ENCODE data around the gene PCK2. TPM values are rescaled to one million over a fixed set of nuclear protein-coding genes. Genes with fewer than 3 reads are reported as not detected.
A peak's percentile ranks its signal among the peaks of the same experiment; 100 is the strongest.

Gene PCK2
- total and polyA plus RNA-seq, 2 of the 8 experiments (the other 6 are each of a cell fraction or from before 2014, with no cell fraction given), result 81.9 to 115 TPM

DNA sequence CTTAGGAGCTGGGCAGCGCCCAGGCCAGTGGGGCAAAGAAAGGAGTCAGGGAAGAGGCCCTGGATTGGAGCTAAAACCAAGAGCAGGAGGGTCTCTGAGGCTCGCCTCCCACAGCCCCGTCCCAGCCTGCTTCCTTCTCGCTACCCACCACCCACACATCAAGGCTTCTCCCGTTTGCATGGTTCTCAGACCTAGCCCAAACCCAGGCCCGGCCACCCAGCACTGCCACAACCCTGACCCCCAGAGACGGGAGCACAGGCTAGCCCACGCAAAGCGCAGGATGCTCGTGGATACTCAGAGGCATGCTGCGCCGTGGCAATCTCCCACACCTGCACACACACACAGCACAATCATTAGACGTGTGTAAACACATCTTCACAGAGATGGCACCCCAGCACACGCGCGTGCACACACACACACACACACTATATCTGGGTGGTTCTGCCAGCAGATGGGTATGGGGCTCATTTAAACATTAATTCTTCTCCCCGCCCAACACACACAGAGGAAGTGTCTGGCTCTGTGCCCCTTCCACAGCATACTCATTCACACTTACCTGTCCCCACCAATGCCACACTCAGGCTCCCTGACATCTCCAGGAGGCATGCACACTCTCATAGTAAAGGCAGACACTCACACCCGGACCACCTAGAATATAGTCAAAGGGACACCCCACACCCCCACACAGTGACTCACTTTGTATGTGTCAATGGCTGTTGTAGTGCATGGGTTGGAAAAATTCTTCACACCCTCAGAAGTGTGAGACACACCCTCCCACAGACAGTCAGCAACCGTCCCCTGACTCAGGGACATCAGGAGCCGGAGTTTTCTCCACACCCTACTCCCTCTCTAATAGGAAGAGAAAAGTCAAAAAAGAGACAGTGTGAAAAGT, 41.2 kb upstream of the PCK2 start:
- peak overlapping the region in 3 of 4 experiments; percentile 56 to 82 (median 79); a peak in 5 of 8 replicates for H3K4me3 ChIP-seq (ENCODE audit: extremely low read depth in 1 of 4, insufficient read depth in 2 of 4, low read depth in 3 of 4, low read length in 4 of 4)
- peaks cover 2% of the 10 kb centered on the region in 2 experiments for H4K20me1 ChIP-seq (replicated peaks in 1 of 2; ENCODE audit: control insufficient read depth in 1 of 2, insufficient read depth in 2 of 2, low read length in 2 of 2)
- peak overlapping the region; percentile 89 to 99 for H3K4me2 ChIP-seq (ENCODE audit: insufficient read depth in 1 of 2, low read depth in 2 of 2, low read length in 2 of 2)
- no peaks in the 10 kb centered on the region for H3K79me2 ChIP-seq (ENCODE audit: control insufficient read depth in 1 of 2, insufficient read depth in 2 of 2, low read length in 2 of 2)
- no peaks in the 10 kb centered on the region; a peak in 1 of 7 replicates for H3K27me3 ChIP-seq (replicated peaks in 1 of 4; ENCODE audit: control insufficient read depth in 3 of 4, extremely low read depth in 1 of 4, insufficient read depth in 3 of 4, low read length in 3 of 4)
- no peak overlapping the region; the same call in 1 of the 2 replicates for H2AK5ac ChIP-seq (ENCODE audit: low read depth, low read length)
- no peak overlapping the region; the same call in 1 of the 2 replicates for H2BK5ac ChIP-seq (ENCODE audit: low read depth, low read length)
- no peak overlapping the region for H3K23ac ChIP-seq (ENCODE audit: insufficient read length)
- DNase-seq (ENCODE audit: low read depth in 1 of 2, low spot score in 2 of 2), result no peak
- H2BK120ac ChIP-seq (replicated peaks; ENCODE audit: low read depth, low read length), result no peak overlapping the region
- peaks cover 0 to 10% (median 5%) of the 10 kb centered on the region in 4 experiments; a peak in 5 of 7 replicates for H3K4me1 ChIP-seq (replicated peaks in 1 of 4; ENCODE audit: control insufficient read depth in 3 of 4, insufficient read depth in 4 of 4, low read length in 3 of 4)
- H2BK12ac ChIP-seq (ENCODE audit: low read depth, low read length), result no peak overlapping the region
- no peak overlapping the region for H3K14ac ChIP-seq (ENCODE audit: insufficient read length)
- WGBS, 2 experiments (ENCODE audit: extremely low coverage in 1 of 2, insufficient coverage in 1 of 2, insufficient read length in 1 of 2, insufficient replicate concordance in 2 of 2, low coverage in 1 of 2, low lambda C conversion rate in 2 of 2, missing lambda C conversion rate in 1 of 2), result 75% methylated on average over 19 of the region's 20 CpGs; no CpG with 5 or more reads in 1 of the 2 experiments
- no peak overlapping the region for H2BK15ac ChIP-seq (ENCODE audit: low read length)
- no peaks in the 10 kb centered on the region; a peak in 1 of 8 replicates for H3K36me3 ChIP-seq (ENCODE audit: control insufficient read depth in 2 of 4, insufficient read depth in 4 of 4, low read length in 3 of 4)
- H3K9ac ChIP-seq (replicated peaks in 1 of 4; ENCODE audit: extremely low read depth in 1 of 4, low read depth in 3 of 4, low read length in 3 of 4), result no peak overlapping the region
- H4K91ac ChIP-seq (replicated peaks; ENCODE audit: insufficient read length, low read length), result peak overlapping the region; percentile 29
- CTCF ChIA-PET (ENCODE audit: partially characterized antibody), result interaction anchor here (0.6 to 9.6 kb wide), 10 partner anchors 10 to 336 kb away, joined by 3 to 234 read pairs (median 4); partner anchors contain the start of gene PCK2
- H3K4ac ChIP-seq (replicated peaks; ENCODE audit: insufficient read length, low read depth, low read length), result peak overlapping the region; percentile 73
- no peak overlapping the region for H2BK20ac ChIP-seq (ENCODE audit: low read length)
- H4K5ac ChIP-seq (ENCODE audit: insufficient read length, low read depth, low read length), result peak overlapping the region; percentile 81
- H3K79me1 ChIP-seq (ENCODE audit: low read depth, low read length), result no peaks in the 10 kb centered on the region
- peak overlapping the region; percentile 51; the same call in 1 of the 2 replicates for H4K8ac ChIP-seq (ENCODE audit: extremely low read depth, insufficient read depth, low read length)
- peaks cover 9% of the 10 kb centered on the region for H3K23me2 ChIP-seq (ENCODE audit: low read depth, low read length)
- no peak overlapping the region for H3K56ac ChIP-seq (replicated peaks; ENCODE audit: insufficient read length, low read depth, low read length)
- FAIRE-seq, result no peak
- no peak overlapping the region; the same call in 1 of the 2 replicates for H3K18ac ChIP-seq (ENCODE audit: extremely low read depth, low read length)
- POLR2A ChIA-PET (ENCODE audit: partially characterized antibody), result interaction anchor here (0.6 to 8.0 kb wide), 13 partner anchors 8 to 474 kb away, joined by 3 to 57 read pairs (median 4); partner anchors contain the start of genes DCAF11, EMC9, JPH4 and NRL
- H3K9me3 ChIP-seq (ENCODE audit: insufficient read depth in 2 of 2, low read depth in 1 of 2, low read length in 1 of 2), result no peaks in the 10 kb centered on the region
- H3K27ac ChIP-seq (ENCODE audit: low read depth, low read length), result no peak overlapping the region
- no peak overlapping the region for H2AFZ ChIP-seq (ENCODE audit: low read length)
- TF ChIP-seq RNF2 (IDR thresholded peaks at IDR 0.05; ENCODE audit: borderline replicate concordance, low read depth, low read length, missing control alignments, poor library complexity, severe bottlenecking), result no peak
- TF ChIP-seq TBP (IDR thresholded peaks at IDR 0.05; ENCODE audit: low read depth, low read length), result no peak
- no peak for TF ChIP-seq RXRA (IDR thresholded peaks at IDR 0.05; ENCODE audit: insufficient read depth, low read depth, low read length)
- no peak for TF ChIP-seq GABPA (IDR thresholded peaks at IDR 0.05; ENCODE audit: borderline replicate concordance, insufficient read depth, low read length)
- TF ChIP-seq EGR1 (IDR thresholded peaks at IDR 0.05; ENCODE audit: borderline replicate concordance, low read depth, low read length), result no peak
- TF ChIP-seq KDM1A (IDR thresholded peaks at IDR 0.05; ENCODE audit: borderline replicate concordance, low read length), result no peak
- TF ChIP-seq CBX8 (IDR thresholded peaks at IDR 0.05; ENCODE audit: borderline replicate concordance, low read depth, low read length), result no peak
- no peak for TF ChIP-seq BRCA1 (IDR thresholded peaks at IDR 0.05; ENCODE audit: low read depth, low read length)
- no peak for TF ChIP-seq NANOG (IDR thresholded peaks at IDR 0.05; ENCODE audit: insufficient read depth, low read depth, low read length, poor library complexity, severe bottlenecking)
- TF ChIP-seq TAF1 (IDR thresholded peaks at IDR 0.05; ENCODE audit: low read depth, low read length), result no peak

Measured in H1 (cell line).